ENCODE measurements around the gene GAL3ST3. TPM values are rescaled to one million over a fixed set of nuclear protein-coding genes. Genes with fewer than 3 reads are reported as not detected.

Gene GAL3ST3
- total and polyA plus RNA-seq, 4 donors: not detected

- 96 to 97% methylated on average over 79 to 81 of the region's 81 CpGs for WGBS, 2 donors
- Histone ChIP-seq H3K36me3 (ENCODE audit: control insufficient read depth in 4 of 4, insufficient read depth in 4 of 4, low read length in 4 of 4) (no peaks in the 10 kb centered on the region), H3K4me3 (no peak overlapping the region), H3K27me3 (ENCODE audit: control insufficient read depth in 3 of 3, insufficient read depth in 3 of 3, low read length in 2 of 3) (peaks cover 0 to 1% (median 0%) of the 10 kb centered on the region in 3 donors), H3K4me1 (ENCODE audit: control insufficient read depth in 5 of 5, insufficient read depth in 5 of 5, low read length in 5 of 5) (peaks cover 0 to 3% (median 0%) of the 10 kb centered on the region in 5 donors), H3K9ac (ENCODE audit: insufficient read depth in 1 of 2, low read length in 2 of 2) (no peak overlapping the region), H3K9me3 (ENCODE audit: control insufficient read depth in 4 of 4, insufficient read depth in 3 of 4, low read length in 3 of 4) (no peaks in the 10 kb centered on the region), H3K27ac (ENCODE audit: low read depth in 1 of 2, low read length in 1 of 2) (no peak overlapping the region)
- TF ChIP-seq, protein P1, sequence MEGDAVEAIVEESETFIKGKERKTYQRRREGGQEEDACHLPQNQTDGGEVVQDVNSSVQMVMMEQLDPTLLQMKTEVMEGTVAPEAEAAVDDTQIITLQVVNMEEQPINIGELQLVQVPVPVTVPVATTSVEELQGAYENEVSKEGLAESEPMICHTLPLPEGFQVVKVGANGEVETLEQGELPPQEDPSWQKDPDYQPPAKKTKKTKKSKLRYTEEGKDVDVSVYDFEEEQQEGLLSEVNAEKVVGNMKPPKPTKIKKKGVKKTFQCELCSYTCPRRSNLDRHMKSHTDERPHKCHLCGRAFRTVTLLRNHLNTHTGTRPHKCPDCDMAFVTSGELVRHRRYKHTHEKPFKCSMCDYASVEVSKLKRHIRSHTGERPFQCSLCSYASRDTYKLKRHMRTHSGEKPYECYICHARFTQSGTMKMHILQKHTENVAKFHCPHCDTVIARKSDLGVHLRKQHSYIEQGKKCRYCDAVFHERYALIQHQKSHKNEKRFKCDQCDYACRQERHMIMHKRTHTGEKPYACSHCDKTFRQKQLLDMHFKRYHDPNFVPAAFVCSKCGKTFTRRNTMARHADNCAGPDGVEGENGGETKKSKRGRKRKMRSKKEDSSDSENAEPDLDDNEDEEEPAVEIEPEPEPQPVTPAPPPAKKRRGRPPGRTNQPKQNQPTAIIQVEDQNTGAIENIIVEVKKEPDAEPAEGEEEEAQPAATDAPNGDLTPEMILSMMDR (IDR thresholded peaks at IDR 0.05; ENCODE audit: control extremely low read depth, extremely low read depth): no peak
- no peak for ATAC-seq (ENCODE audit: insufficient read depth, low FRiP score)
- DNase-seq: no peak
Measured at GRCh38 chr11:66042227-66042995, 6.5 kb downstream of the GAL3ST3 start.

- DNase-seq: no peak
- 84 to 87% methylated on average over 3 of the region's 3 CpGs for WGBS, 2 donors
Measured at GRCh38 chr11:66039765-66040164, 9.2 kb downstream of the GAL3ST3 start.

GRCh38 chr11:66037327-66037726 is 11.6 kb downstream of the GAL3ST3 start:
- Histone ChIP-seq H3K4me1 (ENCODE audit: control insufficient read depth in 5 of 5, insufficient read depth in 5 of 5, low read length in 5 of 5) (no peaks in the 10 kb centered on the region), H3K4me3 (no peak overlapping the region), H3K9me3 (ENCODE audit: control insufficient read depth in 4 of 4, insufficient read depth in 3 of 4, low read length in 3 of 4) (no peaks in the 10 kb centered on the region), H3K9ac (ENCODE audit: insufficient read depth in 1 of 2, low read length in 2 of 2) (no peak overlapping the region), H3K36me3 (ENCODE audit: control insufficient read depth in 4 of 4, insufficient read depth in 4 of 4, low read length in 4 of 4) (no peaks in the 10 kb centered on the region), H3K27ac (ENCODE audit: low read depth in 1 of 2, low read length in 1 of 2) (no peak overlapping the region), H3K27me3 (ENCODE audit: control insufficient read depth in 3 of 3, insufficient read depth in 3 of 3, low read length in 2 of 3) (no peaks in the 10 kb centered on the region)
- ATAC-seq (ENCODE audit: insufficient read depth, low FRiP score) (no peak), DNase-seq (no peak)
- 88 to 100% methylated on average over 3 of the region's 3 CpGs for WGBS, 2 donors
- TF ChIP-seq, protein P1 (IDR thresholded peaks at IDR 0.05; ENCODE audit: control extremely low read depth, extremely low read depth): no peak

More at GRCh38 chr11:66039765-66040164, 9.2 kb downstream of the GAL3ST3 start:
- no peak overlapping the region for H3K27ac ChIP-seq (ENCODE audit: low read depth in 1 of 2, low read length in 1 of 2)
- no peak overlapping the region for H3K9ac ChIP-seq (ENCODE audit: insufficient read depth in 1 of 2, low read length in 2 of 2)
- no peaks in the 10 kb centered on the region for H3K4me1 ChIP-seq (ENCODE audit: control insufficient read depth in 5 of 5, insufficient read depth in 5 of 5, low read length in 5 of 5)
- H3K4me3 ChIP-seq: no peak overlapping the region
- H3K9me3 ChIP-seq (ENCODE audit: control insufficient read depth in 4 of 4, insufficient read depth in 3 of 4, low read length in 3 of 4): no peaks in the 10 kb centered on the region
- no peaks in the 10 kb centered on the region for H3K27me3 ChIP-seq (ENCODE audit: control insufficient read depth in 3 of 3, insufficient read depth in 3 of 3, low read length in 2 of 3)
- no peak for ATAC-seq (ENCODE audit: insufficient read depth, low FRiP score)
- H3K36me3 ChIP-seq (ENCODE audit: control insufficient read depth in 4 of 4, insufficient read depth in 4 of 4, low read length in 4 of 4): no peaks in the 10 kb centered on the region
- TF ChIP-seq, protein P1 (IDR thresholded peaks at IDR 0.05; ENCODE audit: control extremely low read depth, extremely low read depth): no peak
